ENCODE measurements around the gene EFCAB11.

The EFCAB11 gene

DNA sequence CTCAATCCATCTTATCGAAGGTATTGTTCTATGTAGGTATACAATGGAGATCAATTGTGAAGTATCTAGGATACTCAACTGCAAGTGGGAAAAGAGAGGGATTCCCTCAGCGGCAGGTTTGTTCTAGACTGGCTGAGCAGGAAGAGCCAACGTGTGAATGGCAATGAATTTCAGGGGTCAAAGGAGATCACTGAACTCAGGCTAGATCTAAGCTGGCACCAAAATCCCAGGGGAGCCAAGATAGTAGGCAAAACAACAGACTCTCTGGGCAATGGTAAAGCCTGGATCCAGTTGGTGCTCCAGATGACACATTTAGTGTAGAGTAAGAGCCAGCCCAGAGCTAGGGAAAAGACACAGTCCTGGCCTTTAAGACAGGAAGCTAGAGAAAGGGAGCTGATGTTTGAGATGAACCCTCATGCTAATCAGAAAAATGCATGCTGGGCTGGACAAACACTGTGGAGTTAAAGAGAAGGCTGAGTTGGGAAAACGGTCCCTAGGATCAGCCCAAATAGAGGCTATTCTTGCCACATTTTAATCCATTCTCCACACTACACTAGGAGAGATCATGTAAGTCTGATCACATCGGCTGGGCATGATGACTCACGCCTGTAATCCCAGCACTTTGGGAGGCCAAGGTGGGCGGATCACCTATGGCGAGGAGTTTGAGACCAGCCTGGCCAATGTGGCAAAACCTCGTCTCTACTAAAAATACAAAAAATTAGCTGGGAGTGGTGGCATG is 45.6 kb downstream of the EFCAB11 start:
- 0 out of 2 replicates have a peak, but pooled peaks cover 3% of the 10 kb centered on the region for H3K27me3 ChIP-seq (ENCODE audit: control insufficient read depth, low read length)
- no peak overlapping the region for H3K4me2 ChIP-seq (ENCODE audit: low read length)
- no peak overlapping the region for H3K27ac ChIP-seq (ENCODE audit: low read depth, low read length)
- no peak overlapping the region for H3K4me3 ChIP-seq (ENCODE audit: low read length)
- H4K20me1 ChIP-seq (ENCODE audit: control insufficient read depth, insufficient read depth, low read depth, low read length) = no peaks in the 10 kb centered on the region
- no peaks in the 10 kb centered on the region for H3K9me3 ChIP-seq (ENCODE audit: control insufficient read depth, insufficient read depth, low read length)
- no peaks in the 10 kb centered on the region for H3K79me2 ChIP-seq (ENCODE audit: control insufficient read depth, low read length)
- TF ChIP-seq CTCF (IDR thresholded peaks at IDR 0.05; ENCODE audit: low read depth, low read length, poor library complexity, severe bottlenecking) (no peak), EZH2phosphoT487 (IDR thresholded peaks at IDR 0.05; ENCODE audit: borderline replicate concordance, low read length) (no peak)
- H3F3A ChIP-seq (ENCODE audit: control insufficient read depth, insufficient read depth) = no peaks in the 10 kb centered on the region
- H3K36me3 ChIP-seq (ENCODE audit: control insufficient read depth, low read length) = no peaks in the 10 kb centered on the region
- H3K9me2 ChIP-seq (replicated peaks; ENCODE audit: control insufficient read depth, low read length) = no peaks in the 10 kb centered on the region
- no peaks in the 10 kb centered on the region for H3K4me1 ChIP-seq (ENCODE audit: control insufficient read depth, low read length)

GRCh38 chr14:89907655-89908054 is 46.9 kb downstream of the EFCAB11 start:
- Histone ChIP-seq H3K9me2 (replicated peaks; ENCODE audit: control insufficient read depth, low read length) (no peaks in the 10 kb centered on the region), H3K4me3 (ENCODE audit: low read length) (no peak overlapping the region), H3K4me1 (ENCODE audit: control insufficient read depth, low read length) (no peaks in the 10 kb centered on the region), H3K4me2 (ENCODE audit: low read length) (no peak overlapping the region), H3K27me3 (ENCODE audit: control insufficient read depth, low read length) (0 out of 2 replicates have a peak, but pooled peaks cover 2% of the 10 kb centered on the region), H3K79me2 (ENCODE audit: control insufficient read depth, low read length) (no peaks in the 10 kb centered on the region), H3F3A (ENCODE audit: control insufficient read depth, insufficient read depth) (no peaks in the 10 kb centered on the region), H3K9me3 (ENCODE audit: control insufficient read depth, insufficient read depth, low read length) (no peaks in the 10 kb centered on the region), H4K20me1 (ENCODE audit: control insufficient read depth, insufficient read depth, low read depth, low read length) (no peaks in the 10 kb centered on the region), H3K27ac (ENCODE audit: low read depth, low read length) (no peak overlapping the region), H3K36me3 (ENCODE audit: control insufficient read depth, low read length) (no peaks in the 10 kb centered on the region)
- TF ChIP-seq EZH2phosphoT487 (IDR thresholded peaks at IDR 0.05; ENCODE audit: borderline replicate concordance, low read length) (no peak), CTCF (IDR thresholded peaks at IDR 0.05; ENCODE audit: low read depth, low read length, poor library complexity, severe bottlenecking) (no peak)

DNA sequence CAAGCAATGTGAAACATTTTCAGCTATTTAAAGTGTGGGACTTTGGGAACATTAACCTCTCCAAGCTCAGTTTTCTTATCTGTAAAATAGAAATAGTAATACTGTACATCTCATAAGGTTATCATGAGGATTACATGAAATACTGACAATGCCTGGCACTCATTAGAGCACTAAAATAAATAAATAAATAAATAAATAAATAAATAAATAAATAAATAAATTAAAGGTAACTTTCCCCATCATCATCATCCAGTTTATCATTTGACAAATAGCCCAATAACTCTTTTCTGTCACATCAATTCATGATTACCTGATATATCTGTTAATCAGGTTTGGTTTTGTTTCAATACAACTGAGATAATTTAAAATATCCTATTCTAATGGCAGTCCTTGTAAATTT is 48.5 kb downstream of the EFCAB11 start:
- no peak for TF ChIP-seq CTCF (IDR thresholded peaks at IDR 0.05; ENCODE audit: low read depth, low read length, poor library complexity, severe bottlenecking)
- TF ChIP-seq EZH2phosphoT487 (IDR thresholded peaks at IDR 0.05; ENCODE audit: borderline replicate concordance, low read length) = no peak
- H3K27me3 ChIP-seq (ENCODE audit: control insufficient read depth, low read length) = no peaks in the 10 kb centered on the region
- no peaks in the 10 kb centered on the region for H3K79me2 ChIP-seq (ENCODE audit: control insufficient read depth, low read length)
- H3F3A ChIP-seq (ENCODE audit: control insufficient read depth, insufficient read depth) = no peaks in the 10 kb centered on the region
- no peak overlapping the region for H3K4me3 ChIP-seq (ENCODE audit: low read length)
- no peaks in the 10 kb centered on the region for H3K36me3 ChIP-seq (ENCODE audit: control insufficient read depth, low read length)
- H4K20me1 ChIP-seq (ENCODE audit: control insufficient read depth, insufficient read depth, low read depth, low read length) = no peaks in the 10 kb centered on the region
- H3K9me3 ChIP-seq (ENCODE audit: control insufficient read depth, insufficient read depth, low read length) = no peaks in the 10 kb centered on the region
- H3K4me2 ChIP-seq (ENCODE audit: low read length) = no peak overlapping the region
- H3K9me2 ChIP-seq (replicated peaks; ENCODE audit: control insufficient read depth, low read length) = no peaks in the 10 kb centered on the region
- no peak overlapping the region for H3K27ac ChIP-seq (ENCODE audit: low read depth, low read length)
- H3K4me1 ChIP-seq (ENCODE audit: control insufficient read depth, low read length) = no peaks in the 10 kb centered on the region
